ENCODE data around the gene HOXB9.

HOXB9 gene

DNA sequence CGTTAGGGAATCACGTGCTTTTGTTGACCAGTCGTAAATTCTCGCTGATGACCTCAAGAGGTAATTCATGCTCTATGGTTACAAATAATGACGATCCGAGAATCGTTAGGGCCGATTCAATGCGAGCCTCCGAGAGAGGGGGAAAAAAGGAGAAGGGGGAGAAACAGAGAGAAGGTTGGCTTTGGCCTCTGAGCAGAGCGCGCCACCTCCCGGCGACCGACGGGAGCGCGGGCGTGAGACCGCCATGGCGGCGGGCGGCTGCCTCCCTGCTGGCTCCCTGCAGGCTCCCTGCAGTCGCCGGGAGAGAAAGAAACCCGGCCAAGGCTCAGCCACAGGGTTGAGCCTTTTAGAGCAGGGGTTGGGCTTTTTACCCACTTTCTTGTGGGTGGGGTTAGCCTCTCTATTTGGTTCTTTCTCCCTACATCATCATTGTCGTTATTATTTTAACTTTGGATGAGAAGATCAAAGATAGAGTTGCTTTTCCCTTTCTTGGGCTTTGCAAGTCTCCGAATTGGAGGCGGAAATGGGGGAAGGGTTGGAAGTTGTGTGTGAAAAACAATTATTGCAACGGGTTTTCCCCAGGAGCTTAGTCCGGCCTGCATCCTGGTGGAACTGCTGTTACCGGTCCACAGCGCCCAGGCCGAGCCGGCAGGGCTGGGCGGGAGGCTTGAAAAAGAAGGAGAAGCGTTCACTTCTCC lies 32.2 kb downstream of the HOXB9 start:
- no peaks in the 10 kb centered on the region for H3K36me3 ChIP-seq (ENCODE audit: insufficient read depth, low read length)
- ATAC-seq (ENCODE audit: insufficient read depth, low read depth) = peak; percentile 79
- H3K4me1 ChIP-seq (ENCODE audit: insufficient read depth, low read length) = no peaks in the 10 kb centered on the region
- no peaks in the 10 kb centered on the region for H3K79me2 ChIP-seq (ENCODE audit: insufficient read depth, low read length)
- no peak overlapping the region for H3K9ac ChIP-seq (ENCODE audit: low read depth, low read length)
- H3K27ac ChIP-seq (ENCODE audit: low read length) = no peak overlapping the region
- peak; percentile 63 for DNase-seq
- no peak overlapping the region for H3K4me2 ChIP-seq (ENCODE audit: insufficient read depth, low read length)
- no peak overlapping the region for H3K4me3 ChIP-seq (ENCODE audit: low read depth in 1 of 2, low read length in 2 of 2)
- H2AFZ ChIP-seq (ENCODE audit: low read depth, low read length) = no peak overlapping the region
- no peaks in the 10 kb centered on the region for H3K9me3 ChIP-seq (ENCODE audit: insufficient read depth, low read length, severe bottlenecking)
- TF ChIP-seq, protein P1, sequence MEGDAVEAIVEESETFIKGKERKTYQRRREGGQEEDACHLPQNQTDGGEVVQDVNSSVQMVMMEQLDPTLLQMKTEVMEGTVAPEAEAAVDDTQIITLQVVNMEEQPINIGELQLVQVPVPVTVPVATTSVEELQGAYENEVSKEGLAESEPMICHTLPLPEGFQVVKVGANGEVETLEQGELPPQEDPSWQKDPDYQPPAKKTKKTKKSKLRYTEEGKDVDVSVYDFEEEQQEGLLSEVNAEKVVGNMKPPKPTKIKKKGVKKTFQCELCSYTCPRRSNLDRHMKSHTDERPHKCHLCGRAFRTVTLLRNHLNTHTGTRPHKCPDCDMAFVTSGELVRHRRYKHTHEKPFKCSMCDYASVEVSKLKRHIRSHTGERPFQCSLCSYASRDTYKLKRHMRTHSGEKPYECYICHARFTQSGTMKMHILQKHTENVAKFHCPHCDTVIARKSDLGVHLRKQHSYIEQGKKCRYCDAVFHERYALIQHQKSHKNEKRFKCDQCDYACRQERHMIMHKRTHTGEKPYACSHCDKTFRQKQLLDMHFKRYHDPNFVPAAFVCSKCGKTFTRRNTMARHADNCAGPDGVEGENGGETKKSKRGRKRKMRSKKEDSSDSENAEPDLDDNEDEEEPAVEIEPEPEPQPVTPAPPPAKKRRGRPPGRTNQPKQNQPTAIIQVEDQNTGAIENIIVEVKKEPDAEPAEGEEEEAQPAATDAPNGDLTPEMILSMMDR (IDR thresholded peaks at IDR 0.05; ENCODE audit: borderline replicate concordance, extremely low read depth, low read length, poor library complexity, severe bottlenecking) = peak; percentile 80
- TF ChIP-seq EZH2 (IDR thresholded peaks at IDR 0.05; ENCODE audit: borderline replicate concordance, low read depth, low read length, severe bottlenecking) = no peak
- no peaks in the 10 kb centered on the region for H4K20me1 ChIP-seq (ENCODE audit: insufficient read depth, low read length)
- H3K27me3 ChIP-seq (ENCODE audit: insufficient read depth, low read length, poor library complexity) = peaks cover 15% of the 10 kb centered on the region

DNA sequence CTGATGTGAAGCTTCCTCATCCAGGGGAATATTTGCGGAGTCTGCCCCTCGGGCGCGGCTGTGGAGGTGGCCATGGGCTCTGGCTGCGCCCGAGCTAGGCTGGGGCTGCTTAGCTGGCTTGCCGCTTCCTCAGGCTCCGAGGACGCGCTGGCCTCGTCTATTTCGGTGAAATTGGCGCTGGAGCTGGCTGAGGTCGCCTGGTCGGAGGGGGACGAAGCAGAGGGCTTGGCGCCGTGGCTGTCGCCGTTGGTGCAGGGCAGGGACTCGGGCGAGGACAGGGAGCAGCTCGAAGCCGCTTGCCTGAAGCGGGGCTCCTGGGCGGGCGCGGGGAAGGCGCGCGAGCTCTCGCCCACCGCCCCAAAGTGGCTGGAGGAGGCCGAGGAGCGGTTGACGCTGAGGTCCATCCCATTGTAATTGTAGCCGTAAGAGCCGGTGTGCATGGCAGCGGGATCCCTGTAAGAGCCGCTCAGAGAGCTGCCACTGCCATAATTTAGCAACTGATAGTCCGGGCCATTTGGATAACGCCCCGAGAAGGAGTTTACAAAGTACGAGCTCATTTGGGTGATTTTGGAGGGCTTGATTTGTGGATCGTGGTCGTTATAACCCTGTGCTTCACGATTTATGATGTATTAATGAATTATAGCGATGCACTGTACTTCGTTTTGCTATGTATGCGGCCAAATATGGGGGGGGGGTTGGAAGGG lies 32.9 kb downstream of the HOXB9 start, which contains the start of gene HOXB5:
Gene HOXB5 (minus strand): TSS at position 654 of the 704 bp plus-strand sequence. CDS start 97 bp downstream, at position 557.
- Histone ChIP-seq H3K9ac (ENCODE audit: low read depth, low read length) (no peak within 1 kb of the TSS), H4K20me1 (ENCODE audit: insufficient read depth, low read length) (no peaks in the 10 kb centered on the region), H3K27me3 (ENCODE audit: insufficient read depth, low read length, poor library complexity) (peaks cover 22% of the 10 kb centered on the region), H3K4me2 (ENCODE audit: insufficient read depth, low read length) (no peak within 1 kb of the TSS), H2AFZ (ENCODE audit: low read depth, low read length) (no peak within 1 kb of the TSS), H3K36me3 (ENCODE audit: insufficient read depth, low read length) (no peaks in the 10 kb centered on the region), H3K4me1 (ENCODE audit: insufficient read depth, low read length) (no peaks in the 10 kb centered on the region), H3K79me2 (ENCODE audit: insufficient read depth, low read length) (no peaks in the 10 kb centered on the region), H3K4me3 (ENCODE audit: low read depth in 1 of 2, low read length in 2 of 2) (no peak within 1 kb of the TSS), H3K27ac (ENCODE audit: low read length) (no peak within 1 kb of the TSS), H3K9me3 (ENCODE audit: insufficient read depth, low read length, severe bottlenecking) (no peaks in the 10 kb centered on the region)
- ATAC-seq (ENCODE audit: insufficient read depth, low read depth) (no peak), DNase-seq (no peak)
- TF ChIP-seq, protein P1 (IDR thresholded peaks at IDR 0.05; ENCODE audit: borderline replicate concordance, extremely low read depth, low read length, poor library complexity, severe bottlenecking) = no peak
- TF ChIP-seq EZH2 (IDR thresholded peaks at IDR 0.05; ENCODE audit: borderline replicate concordance, low read depth, low read length, severe bottlenecking) = no peak

DNA sequence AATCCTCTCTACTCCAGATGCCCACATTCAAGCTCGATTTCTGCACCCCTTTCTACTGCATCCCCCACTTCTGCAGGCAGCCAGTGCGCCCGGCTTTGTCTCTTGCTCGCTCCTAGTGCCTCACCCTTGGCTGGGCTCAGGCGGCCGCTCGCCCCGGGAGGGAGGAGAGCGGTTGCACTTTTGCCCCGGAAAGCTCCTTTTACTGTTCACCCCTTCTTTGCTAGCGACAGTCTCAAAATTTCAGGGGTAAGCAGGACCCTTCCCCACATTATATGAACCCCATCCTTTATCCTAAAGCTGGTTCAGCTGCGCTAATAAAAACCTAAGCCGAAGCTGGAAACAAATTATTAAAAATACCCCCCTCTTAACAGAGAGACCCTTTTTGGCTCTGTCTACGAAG lies 33.6 kb downstream of the HOXB9 start:
- Histone ChIP-seq H3K4me1 (ENCODE audit: insufficient read depth, low read length) (peaks cover 2% of the 10 kb centered on the region; the same call in 1 of the 2 replicates), H4K20me1 (ENCODE audit: insufficient read depth, low read length) (no peaks in the 10 kb centered on the region; the same call in 1 of the 2 replicates), H3K4me2 (ENCODE audit: insufficient read depth, low read length) (no peak overlapping the region), H3K36me3 (ENCODE audit: insufficient read depth, low read length) (no peaks in the 10 kb centered on the region), H3K9ac (ENCODE audit: low read depth, low read length) (no peak overlapping the region), H3K4me3 (ENCODE audit: low read depth in 1 of 2, low read length in 2 of 2) (no peak overlapping the region), H3K79me2 (ENCODE audit: insufficient read depth, low read length) (no peaks in the 10 kb centered on the region), H3K9me3 (ENCODE audit: insufficient read depth, low read length, severe bottlenecking) (no peaks in the 10 kb centered on the region), H3K27ac (ENCODE audit: low read length) (no peak overlapping the region), H2AFZ (ENCODE audit: low read depth, low read length) (no peak overlapping the region), H3K27me3 (ENCODE audit: insufficient read depth, low read length, poor library complexity) (peaks cover 29% of the 10 kb centered on the region)
- TF ChIP-seq EZH2 (IDR thresholded peaks at IDR 0.05; ENCODE audit: borderline replicate concordance, low read depth, low read length, severe bottlenecking) = no peak
- TF ChIP-seq, protein P1 (IDR thresholded peaks at IDR 0.05; ENCODE audit: borderline replicate concordance, extremely low read depth, low read length, poor library complexity, severe bottlenecking) = no peak
- ATAC-seq (ENCODE audit: insufficient read depth, low read depth) (no peak), DNase-seq (no peak)
